AG09319 (cell line): ENCODE data around the gene VWA5B2.

Source experiments
- DNase-seq: peaks from one replicate; pipeline ENCODE4 v3.0.0-alpha.2; 2010; ENCODE audit warnings: low read depth; ENCODE audit errors: extremely low read depth
- CTCF ChIP-seq: IDR thresholded peaks from 2 replicates; pipeline ENCODE4 v1.5.1; 2011; ENCODE audit warnings: low read depth, mild to moderate bottlenecking, inconsistent platforms, low read length, moderate library complexity

VWA5B2 gene

DNA sequence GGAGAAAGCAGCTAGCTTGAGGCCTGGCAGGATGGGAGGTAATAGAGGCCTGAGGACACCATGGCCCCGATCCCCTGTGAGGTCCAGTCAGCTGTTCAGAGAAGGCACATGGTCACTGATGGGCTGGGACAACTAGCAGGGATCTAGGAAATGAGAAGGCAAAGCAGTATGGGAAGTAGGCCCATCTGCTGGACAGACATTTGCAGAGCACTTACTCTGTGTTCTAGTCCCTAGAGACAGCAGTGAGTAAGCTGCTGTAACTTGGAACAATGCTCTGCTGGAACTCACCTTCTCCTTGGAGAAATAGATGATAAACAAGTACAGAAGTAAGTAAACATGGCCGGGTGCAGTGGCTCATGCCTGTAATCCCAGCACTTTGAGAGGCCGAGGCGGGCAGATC, 53.6 kb downstream of the VWA5B2 start:
- no peak for DNase-seq
- TF ChIP-seq CTCF = no peak

GRCh38 chr3:184283681-184284080, 54.3 kb downstream of the VWA5B2 start:
- no peak for TF ChIP-seq CTCF
- DNase-seq = no peak

DNA sequence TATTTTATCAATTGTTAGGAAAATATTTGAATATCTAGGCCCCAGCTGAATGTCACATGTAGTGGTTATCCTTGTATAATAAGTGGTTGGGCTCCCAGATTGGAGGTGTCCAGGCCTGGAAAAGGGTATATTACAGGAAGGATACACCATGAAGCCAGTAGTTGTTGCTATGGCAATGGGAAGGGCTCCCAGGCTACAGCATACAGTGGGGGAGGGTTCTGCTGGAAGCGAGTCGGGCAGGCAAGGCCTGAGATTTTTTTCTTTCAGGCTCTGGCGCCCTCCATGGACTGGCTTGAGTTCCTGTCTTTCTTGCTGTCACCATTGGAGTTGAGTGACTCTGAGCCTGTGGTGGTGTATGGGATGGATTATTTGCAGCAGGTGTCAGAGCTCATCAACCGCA, 55.3 kb downstream of the VWA5B2 start:
- no peak for DNase-seq
- peak; percentile 41 for TF ChIP-seq CTCF

DNA sequence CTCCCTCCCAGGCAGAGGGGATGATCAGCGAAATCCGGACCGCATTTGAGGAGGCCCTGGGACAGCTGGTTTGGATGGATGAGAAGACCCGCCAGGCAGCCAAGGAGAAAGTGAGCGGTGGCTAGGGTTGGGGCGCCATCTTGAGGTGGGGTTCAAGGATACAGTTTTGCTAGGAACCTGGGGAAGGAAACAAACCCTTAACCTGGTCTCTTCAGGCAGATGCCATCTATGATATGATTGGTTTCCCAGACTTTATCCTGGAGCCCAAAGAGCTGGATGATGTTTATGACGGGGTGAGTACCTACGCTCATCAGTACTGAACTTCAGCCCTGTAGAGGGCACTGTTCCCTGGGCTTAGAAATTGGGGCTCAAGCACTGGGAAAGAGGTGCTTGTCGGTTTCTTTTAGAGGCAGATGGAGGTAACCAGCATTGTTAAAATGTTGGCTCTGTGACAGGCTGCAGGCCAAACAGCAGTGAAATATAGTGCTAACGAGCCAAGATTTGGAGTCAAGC, 60.1 kb downstream of the VWA5B2 start:
- no peak for DNase-seq
- TF ChIP-seq CTCF = peak; percentile 65

GRCh38 chr3:184290331-184290730, 60.9 kb downstream of the VWA5B2 start:
- no peak for TF ChIP-seq CTCF
- DNase-seq = no peak

DNA sequence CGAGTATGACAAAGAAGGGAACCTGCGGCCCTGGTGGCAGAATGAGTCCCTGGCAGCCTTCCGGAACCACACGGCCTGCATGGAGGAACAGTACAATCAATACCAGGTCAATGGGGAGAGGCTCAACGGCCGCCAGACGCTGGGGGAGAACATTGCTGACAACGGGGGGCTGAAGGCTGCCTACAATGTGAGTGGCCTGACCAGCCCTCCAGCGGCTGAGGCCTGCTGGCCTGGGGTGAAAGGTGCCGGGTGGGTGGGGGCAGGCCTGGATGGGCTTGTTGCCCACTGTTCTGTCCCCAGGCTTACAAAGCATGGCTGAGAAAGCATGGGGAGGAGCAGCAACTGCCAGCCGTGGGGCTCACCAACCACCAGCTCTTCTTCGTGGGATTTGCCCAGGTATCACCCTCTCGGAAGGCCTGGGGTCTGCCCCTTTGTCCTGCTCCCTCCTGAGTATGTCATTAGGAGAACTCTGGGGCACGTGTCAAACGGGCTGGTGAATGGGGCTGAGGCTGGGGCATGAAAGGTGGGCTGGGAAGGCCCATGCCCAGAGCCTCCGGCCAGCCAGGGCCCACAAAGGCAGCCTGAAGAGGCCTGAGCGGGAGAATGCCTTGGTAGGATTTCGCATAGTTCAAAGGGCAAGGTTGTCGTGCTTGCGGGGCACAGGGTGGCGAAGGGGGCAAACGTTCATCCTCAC, 61.8 kb downstream of the VWA5B2 start:
- no peak for TF ChIP-seq CTCF
- no peak for DNase-seq
